Thyroid gland (tissue), 4 donors: ENCODE data around the gene EEIG2.

Experiments
- POLR2A ChIP-seq, 2 donors: fragments of 450-650 bp; IDR thresholded peaks; one replicate each; pipeline ENCODE4 v1.6.1; 2017; ENCODE audit warnings: antibody characterized with exemption in 2 of 2, mild to moderate bottlenecking in 2 of 2, moderate library complexity in 1 of 2
- TF ChIP-seq, protein P1 (sequence below), 6 experiments: fragments of 200-600 bp in 3 of 6; fragments of 450-650 bp in 3 of 6; sonication (generic) in 3 of 6; IDR thresholded peaks; one replicate each; pipeline ENCODE4 v1.5.1; 2016 to 2019; ENCODE audit warnings: antibody characterized with exemption in 6 of 6, mild to moderate bottlenecking in 2 of 6, inconsistent platforms in 1 of 6, moderate library complexity in 1 of 6

DNA sequence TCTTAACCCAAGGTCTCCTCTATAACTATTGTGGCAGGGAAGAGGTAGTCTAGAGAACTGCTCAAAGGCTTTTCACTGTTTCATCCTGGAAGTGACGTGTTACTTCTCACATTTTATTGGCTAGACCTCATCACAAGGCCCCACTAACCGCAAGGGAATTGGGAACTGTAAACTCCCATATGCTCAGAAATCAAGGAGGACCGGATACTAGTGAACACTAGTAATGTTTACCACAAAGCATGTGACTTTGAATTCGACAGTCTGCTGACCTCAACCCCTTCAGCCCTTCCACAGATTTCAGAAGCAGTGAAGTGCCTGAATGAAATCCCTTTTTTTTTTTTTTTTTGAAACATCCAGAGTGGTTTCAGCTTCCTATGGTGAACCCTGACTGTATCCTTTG, 3.4 kb upstream of the EEIG2 start:
- TF ChIP-seq, protein P1, sequence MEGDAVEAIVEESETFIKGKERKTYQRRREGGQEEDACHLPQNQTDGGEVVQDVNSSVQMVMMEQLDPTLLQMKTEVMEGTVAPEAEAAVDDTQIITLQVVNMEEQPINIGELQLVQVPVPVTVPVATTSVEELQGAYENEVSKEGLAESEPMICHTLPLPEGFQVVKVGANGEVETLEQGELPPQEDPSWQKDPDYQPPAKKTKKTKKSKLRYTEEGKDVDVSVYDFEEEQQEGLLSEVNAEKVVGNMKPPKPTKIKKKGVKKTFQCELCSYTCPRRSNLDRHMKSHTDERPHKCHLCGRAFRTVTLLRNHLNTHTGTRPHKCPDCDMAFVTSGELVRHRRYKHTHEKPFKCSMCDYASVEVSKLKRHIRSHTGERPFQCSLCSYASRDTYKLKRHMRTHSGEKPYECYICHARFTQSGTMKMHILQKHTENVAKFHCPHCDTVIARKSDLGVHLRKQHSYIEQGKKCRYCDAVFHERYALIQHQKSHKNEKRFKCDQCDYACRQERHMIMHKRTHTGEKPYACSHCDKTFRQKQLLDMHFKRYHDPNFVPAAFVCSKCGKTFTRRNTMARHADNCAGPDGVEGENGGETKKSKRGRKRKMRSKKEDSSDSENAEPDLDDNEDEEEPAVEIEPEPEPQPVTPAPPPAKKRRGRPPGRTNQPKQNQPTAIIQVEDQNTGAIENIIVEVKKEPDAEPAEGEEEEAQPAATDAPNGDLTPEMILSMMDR (IDR thresholded peaks at IDR 0.05): no peak
- TF ChIP-seq POLR2A (IDR thresholded peaks at IDR 0.05): no peak
